Activated CD8-positive, alpha-beta memory T cell treated with anti-CD3 and anti-CD28 coated beads for 1 hour (primary cell): ENCODE results near the gene HERC4.

ENCODE experiments used
- DNase-seq, 2 donors: peaks; one replicate each; pipeline ENCODE4 v3.0.0-alpha.2; 2020; ENCODE audit warnings: low read depth in 1 of 2; ENCODE audit errors: extremely low read depth in 1 of 2

The HERC4 gene, protein sequence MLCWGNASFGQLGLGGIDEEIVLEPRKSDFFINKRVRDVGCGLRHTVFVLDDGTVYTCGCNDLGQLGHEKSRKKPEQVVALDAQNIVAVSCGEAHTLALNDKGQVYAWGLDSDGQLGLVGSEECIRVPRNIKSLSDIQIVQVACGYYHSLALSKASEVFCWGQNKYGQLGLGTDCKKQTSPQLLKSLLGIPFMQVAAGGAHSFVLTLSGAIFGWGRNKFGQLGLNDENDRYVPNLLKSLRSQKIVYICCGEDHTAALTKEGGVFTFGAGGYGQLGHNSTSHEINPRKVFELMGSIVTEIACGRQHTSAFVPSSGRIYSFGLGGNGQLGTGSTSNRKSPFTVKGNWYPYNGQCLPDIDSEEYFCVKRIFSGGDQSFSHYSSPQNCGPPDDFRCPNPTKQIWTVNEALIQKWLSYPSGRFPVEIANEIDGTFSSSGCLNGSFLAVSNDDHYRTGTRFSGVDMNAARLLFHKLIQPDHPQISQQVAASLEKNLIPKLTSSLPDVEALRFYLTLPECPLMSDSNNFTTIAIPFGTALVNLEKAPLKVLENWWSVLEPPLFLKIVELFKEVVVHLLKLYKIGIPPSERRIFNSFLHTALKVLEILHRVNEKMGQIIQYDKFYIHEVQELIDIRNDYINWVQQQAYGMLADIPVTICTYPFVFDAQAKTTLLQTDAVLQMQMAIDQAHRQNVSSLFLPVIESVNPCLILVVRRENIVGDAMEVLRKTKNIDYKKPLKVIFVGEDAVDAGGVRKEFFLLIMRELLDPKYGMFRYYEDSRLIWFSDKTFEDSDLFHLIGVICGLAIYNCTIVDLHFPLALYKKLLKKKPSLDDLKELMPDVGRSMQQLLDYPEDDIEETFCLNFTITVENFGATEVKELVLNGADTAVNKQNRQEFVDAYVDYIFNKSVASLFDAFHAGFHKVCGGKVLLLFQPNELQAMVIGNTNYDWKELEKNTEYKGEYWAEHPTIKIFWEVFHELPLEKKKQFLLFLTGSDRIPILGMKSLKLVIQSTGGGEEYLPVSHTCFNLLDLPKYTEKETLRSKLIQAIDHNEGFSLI

DNA sequence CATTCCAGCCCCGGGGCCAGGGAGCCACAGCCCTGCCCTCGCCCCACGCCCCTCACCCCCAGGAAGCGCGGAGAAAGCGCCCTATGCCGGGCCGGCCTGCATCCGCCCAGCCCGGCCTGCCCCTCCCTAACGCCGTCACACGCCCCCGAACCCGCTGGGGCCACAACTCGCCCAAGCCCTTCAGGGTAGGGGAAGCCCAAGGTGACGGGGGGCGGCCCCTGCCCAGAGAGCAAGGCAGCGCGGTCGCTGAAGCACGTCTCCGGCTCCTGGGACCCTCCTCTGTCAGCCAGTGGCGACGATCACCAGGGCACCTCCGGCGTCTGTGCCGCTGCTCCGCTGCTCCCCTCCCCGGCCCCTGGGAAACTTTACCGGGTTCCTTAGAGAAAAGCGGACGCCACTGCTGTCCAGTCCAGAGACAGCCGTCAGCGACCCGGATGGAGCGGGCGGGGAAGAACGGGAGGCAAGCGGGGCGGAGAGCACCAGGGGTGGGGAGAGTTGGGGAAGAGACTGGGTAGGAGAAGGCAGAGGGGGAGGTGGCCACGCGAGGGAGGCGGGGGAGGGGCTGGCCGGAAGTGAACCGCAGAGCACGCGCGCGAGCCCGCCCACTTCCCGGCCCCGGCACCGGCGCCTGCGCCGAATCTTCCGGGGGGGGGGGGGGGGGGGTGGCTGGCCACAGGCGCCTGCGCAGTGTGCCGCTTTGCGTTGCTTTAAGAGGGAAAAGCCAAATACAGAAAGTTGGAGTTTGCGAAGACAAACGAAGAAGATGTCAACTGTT is at the start of gene HERC4:
Gene HERC4 (minus strand): TSS at position 509 of the 775 bp plus-strand sequence. CDS start 2,175 bp downstream, outside the sequence.
- DNase-seq: peak; percentile 77 to 88

DNA sequence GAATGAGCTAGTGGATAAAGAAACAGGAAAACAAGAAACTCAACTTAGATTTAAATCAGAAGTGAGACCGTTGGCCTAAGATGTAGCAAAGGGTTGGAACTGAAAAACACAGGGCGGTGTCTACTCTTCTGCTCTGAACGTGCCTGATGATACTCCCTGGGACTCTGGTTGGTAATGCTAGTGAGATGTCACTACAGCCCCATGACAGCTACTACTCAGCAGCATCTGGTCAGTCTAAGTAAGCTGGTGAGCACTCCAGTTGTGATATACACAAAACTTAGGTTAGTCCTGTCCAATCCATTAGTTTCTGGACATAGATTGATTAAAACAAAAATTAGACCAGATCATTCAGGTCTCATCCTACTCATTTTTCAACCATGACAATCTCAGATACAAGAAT is 49.6 kb upstream of the HERC4 start:
- no peak for DNase-seq

DNA sequence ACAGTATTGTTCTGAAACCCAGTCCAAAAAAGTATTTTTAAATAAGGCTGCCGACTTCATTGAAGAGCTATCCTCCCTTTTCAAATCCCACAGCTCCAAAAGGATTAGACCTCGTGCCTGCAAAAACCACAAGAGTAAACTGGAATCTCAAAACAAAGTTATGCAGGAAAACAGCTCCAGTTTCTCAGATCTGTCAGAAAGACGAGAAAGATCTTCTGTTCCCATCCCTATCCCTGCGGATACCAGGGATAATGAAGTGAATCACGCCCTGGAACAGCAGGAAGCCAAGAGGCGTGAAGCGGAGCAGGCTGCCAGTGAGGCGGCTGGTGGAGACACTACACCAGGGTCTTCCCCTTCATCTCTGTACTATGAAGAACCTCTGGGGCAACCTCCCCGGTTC is 46.8 kb upstream of the HERC4 start:
- no peak for DNase-seq

DNA sequence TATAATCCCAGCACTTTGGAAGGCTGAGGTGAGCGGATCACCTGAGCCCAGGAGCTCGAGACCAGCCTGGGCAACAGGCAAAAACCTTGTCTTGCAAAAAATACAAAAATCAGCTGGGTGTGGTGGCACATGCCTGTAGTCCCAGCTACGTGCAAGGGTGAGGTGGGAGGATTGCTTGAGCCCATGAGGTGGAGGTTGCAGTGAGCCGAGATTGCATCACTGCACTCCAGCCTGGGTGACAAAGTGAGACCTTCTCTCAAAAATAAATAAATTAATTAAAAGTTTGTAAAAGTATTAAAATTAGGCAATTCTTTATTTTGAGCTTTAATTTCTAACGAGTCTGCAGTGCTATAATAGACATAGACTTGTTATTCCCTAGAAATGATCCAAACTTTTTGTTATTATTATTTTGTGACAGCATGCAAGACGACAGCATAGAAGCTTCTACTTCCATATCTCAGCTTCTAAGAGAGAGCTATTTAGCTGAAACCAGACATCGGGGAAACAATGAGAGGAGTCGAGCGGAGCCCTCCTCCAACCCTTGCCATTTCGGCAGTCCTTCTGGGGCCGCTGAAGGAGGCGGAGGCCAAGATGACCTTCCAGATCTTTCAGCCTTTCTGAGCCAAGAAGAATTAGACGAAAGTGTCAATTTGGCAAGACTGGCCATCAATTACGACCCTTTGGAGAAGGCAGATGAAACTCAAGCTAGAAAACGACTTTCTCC is 46.1 kb upstream of the HERC4 start:
- DNase-seq: no peak

DNA sequence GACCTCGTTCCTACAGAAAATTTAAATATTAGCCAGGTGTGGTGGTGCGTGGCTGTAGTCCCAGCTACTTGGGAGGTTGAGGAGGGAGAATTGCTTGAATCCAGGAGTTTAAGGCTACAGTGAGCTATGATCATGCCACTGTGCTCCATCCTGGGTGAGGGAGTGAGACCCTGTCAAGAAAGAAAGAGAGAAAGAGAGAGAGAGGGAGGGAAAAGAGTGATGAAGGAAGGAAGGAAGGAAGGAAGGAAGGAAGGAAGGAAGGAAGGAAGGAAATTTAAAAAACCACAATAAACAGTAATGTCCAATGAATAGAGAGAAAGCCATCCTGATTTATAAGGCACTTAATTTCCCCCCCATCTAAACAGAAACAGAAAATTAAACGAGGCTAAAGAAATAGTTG is 43.6 kb upstream of the HERC4 start:
- DNase-seq: no peak

DNA sequence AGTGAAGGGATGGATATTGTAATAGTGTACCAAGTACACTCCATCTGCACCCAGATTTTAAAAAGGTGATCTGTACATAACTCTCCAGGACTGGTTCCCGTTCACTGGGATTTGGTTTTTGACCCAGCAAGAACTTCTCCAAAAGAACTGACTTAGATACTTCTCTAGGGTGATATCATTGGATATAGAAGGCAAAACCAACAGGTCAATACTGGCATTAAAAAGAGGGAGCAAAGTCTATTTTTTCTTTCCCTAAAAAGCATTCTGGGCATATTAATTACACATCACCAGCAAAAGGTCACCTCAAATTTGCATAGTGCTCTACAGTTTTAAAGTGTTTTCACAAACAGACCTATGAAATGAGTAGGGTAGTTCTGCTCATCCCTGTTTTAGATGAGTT is 37.8 kb upstream of the HERC4 start:
- DNase-seq: no peak

DNA sequence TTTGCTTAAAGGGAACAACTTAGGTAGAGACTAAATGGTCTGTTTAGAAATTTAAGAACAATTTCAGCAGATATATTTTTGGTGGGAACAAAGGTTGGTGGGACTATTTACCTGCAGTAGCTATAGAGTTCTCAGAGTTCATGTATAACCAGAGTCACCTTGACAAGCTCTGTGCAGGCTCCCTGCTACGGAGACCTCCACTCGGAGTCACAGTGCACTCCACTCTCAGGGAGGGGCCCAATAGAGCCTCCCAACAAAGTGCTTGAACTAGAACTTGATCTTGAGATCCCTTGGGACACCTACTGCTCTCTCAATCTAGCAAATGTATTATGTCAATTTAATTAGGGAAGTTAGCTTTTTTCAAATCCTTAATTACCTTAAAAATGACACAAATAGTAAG is 36.5 kb upstream of the HERC4 start:
- DNase-seq: no peak

DNA sequence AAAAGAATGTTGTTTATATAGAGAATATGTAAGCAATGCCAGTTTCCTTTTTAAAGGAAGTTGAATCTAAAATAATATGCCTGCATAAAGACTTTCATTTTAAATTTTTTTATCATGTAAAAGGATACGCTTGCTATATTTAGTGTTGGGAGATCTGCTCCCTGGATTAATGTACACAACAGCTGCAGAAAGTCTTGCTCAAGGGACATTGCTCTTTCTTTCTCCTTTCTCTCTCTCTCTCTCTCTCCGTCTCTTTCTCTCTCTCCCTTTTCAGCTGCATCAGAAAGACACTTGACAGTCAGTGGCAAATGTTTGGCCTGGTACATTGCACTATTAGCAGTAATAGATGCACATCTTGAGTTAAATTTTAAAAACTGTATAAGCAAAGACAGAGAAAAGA is 34.9 kb upstream of the HERC4 start:
- DNase-seq: no peak

DNA sequence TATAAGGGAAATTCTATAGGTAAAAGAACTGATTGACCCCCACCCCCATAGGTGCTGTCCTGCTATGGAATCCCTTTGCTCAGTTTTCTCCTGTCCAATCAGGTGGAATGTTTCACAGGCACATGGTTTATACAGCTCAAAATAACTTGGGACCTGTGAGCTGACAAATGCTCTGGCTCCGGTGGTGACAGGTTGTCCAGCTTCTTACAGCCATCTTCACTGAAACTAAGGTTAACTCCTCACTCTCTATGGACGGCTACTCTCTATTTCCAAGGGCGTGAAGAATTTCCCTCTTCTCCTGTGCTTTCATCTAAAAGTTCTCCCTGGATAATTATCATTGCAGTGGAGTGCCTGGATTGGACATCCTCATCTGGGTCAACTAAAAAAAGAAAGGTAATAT is 34.2 kb upstream of the HERC4 start, which contains the start of gene MYPN:
Gene MYPN (plus strand): TSS at position 158 of the 400 bp plus-strand sequence. CDS start 11,951 bp downstream, outside the sequence.
- DNase-seq: no peak

DNA sequence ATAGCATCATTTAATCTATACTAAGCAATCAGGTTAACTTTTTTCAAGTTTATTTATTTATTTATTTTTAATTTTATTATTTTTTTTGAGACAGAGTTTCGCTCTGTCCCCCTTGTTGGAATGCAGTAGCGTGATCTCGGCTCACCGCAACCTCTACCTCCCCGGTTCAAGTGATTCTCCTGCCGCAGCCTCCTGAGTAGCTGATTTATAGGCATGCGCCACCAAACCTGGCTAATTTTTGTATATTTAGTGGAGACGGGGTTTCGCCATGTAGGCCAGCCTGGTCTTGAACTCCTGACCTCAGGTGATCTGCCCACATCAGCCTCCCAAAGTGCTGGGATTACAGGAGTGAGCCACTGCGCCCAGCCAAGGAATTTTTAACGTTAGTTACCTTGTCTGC is 33.6 kb upstream of the HERC4 start:
- no peak for DNase-seq

DNA sequence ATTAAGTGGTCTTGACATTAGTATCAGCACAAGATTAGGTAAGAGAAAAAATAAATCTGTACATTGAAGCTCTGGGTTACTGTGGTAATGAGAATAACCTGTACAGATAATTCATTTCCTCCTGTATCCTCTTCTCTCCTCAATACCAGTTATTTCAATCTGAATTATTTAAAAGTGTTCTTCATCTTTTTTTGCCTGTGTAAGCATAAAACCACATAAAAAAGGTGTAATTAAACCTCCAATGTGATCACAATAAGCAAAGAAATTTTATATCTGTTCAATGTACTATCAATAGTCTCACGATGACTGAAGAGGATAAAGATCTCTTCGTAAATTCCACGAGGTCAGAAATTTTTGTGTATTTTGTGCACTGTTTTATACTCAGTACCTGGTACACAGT is 33.0 kb upstream of the HERC4 start:
- DNase-seq: no peak

DNA sequence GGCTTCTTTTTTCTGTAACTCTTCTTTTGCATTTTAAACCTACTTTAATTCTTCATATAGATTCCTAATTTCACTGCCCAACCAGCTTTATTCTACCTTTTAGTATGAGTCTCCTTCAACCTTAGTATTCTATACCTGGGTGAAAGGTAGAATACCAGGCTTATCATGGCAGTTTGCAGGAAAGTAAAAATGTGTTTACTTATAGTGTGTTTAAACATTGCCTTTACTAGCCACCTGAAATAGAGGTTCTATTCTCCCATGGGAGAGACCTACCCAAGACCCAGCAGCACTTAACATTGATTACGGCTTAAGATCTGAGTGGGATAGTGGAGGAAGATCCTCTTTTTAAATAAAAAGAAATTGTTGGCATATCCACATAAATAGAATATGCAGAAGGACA is 32.6 kb upstream of the HERC4 start:
- DNase-seq: no peak

DNA sequence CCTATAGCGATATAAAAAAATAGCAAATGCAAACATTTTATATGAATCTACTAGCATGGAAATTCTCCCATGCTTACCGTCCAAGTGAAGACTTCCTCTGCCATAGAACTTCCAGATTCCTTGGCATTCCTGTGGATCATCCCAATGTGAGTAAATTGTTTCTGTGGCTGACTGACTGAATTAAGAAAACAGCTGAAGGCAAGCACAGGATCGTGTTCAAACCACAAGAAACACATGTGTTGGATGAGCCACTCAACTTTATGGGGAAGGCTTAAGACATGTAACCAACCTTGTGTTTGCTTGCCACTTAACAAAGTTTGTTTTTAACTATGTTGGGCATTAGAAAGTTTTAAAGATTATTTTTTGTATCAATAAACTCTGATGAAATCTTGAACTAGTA is 31.6 kb upstream of the HERC4 start:
- DNase-seq: no peak

DNA sequence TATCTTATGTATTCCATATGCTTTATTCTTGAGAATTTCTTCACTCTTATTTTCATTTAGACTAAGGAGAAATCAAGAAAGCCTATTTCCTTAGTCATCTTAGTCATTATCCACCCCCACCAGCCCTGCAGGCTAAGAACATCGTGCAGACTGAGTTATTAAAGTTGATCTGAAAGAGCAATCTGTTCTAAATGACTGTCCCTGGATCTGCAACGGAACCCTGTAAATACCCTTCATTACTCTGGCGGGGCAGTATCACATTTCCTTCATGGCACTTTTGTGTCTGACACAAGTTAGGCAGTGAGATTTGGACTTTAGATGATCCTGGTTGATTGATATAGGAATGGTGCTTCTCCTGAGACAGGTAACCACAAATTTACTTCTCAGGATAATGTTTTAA is 30.7 kb upstream of the HERC4 start:
- no peak for DNase-seq

DNA sequence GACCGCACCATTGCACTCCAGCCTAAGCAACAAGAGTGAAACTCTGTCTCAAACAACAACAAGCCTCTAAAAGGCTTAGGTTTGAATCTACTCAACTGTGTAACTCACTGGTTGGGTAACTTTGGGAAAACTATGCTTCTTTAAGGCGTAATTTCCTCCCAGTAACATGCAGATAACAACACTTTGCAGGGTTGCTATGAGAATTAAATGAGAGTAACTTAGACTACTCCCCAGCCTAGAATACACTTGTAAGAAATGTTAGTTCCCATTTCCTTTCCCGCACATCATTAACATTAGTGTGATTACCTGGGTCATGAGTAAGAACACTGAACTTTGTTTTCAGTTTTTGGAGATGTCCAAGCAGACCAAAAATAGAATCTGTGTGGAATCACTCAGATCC is 28.8 kb upstream of the HERC4 start:
- no peak for DNase-seq

DNA sequence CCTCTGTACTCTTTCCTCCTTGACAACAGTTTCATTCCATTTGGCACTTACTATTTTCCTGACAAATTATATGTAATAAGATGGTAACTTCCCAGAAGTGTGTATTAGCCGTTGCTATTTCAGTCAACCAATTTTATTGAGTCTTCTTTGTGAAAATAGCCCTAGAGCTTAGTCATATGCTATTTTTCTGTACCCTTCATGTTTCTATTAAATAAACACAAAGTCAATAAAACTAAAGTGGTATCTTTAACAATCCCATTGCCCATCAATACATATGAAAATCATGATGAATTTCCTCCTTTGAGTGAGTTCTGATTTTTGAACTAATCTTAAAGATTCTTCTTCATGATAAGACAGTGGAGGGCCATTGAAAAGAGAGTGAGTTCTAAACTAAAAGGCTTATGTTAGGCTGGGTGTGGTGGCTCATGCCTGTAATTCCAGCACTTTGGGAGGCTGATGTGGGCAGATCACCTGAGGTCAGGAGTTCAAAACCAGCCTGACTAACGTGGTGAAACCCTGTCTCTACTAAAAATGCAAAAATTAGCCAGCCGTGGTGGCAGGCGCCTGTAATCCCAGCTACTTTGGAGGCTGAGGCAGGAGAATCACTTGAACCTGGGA is 28.3 kb upstream of the HERC4 start:
- DNase-seq: no peak

DNA sequence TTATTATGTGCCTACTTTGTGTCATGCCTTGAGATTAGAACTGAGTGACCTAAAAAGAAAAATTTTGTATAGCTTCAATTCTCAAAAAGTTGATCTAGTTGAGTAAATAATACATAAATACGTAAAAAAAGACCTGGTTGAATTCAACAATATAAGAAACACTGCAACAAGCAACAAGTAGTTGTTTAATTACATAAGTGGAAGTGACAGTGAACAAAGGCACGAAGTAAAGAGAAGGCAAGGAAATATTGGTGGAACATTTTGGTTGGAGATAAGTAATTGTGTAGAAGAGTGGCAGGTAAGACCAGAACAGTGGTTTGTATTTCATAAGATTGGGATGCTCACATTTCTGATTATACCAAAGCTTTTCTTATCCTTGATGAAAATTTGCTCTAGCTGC is 26.0 kb upstream of the HERC4 start:
- no peak for DNase-seq

DNA sequence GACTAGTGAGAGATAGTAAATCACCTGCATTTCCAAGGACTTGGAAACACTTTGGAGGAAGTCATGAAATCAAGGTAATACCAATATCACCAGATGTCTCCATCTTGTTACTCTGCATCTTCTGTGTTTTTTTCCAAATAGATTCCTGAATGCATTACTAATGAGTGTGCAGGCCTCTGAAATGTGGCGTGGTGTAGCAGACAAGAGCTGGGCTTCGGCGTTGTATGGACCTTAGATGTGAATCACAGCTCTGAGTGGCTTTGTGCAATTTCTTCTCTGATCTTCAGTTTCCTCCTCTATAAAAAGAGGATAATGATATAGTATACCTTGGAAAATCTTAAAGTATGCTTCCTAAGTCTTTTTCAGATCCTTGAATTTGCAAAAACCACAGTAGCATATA is 24.7 kb upstream of the HERC4 start:
- no peak for DNase-seq

DNA sequence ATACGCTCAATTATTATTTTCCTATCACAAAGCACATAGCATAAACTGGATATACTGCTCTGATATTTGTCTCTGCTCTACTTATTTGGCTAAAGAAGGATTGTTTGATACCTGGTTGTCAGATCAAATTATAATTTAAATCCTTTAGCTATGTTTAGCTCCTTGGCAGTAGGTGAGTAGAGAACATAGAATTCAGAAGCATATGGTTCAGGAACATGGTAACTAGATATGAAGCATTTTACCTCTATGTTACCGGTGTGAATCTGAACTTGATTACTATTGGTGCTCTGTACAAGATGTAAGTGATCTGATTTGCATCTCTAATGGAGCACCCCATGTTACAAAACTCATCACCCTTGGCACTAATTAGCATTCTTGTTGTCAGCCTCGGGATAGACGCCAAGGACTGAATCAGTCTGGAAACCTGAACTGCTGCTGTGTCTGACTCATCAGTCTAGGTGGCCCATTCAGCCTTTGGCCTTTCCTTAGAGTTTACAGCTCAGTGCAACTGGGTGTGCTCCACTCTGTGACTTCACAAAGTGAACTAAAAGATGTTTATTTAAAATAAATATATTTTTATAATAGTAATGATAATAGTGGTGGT is 21.9 kb upstream of the HERC4 start:
- no peak for DNase-seq
